IMR-90 (cell line): Measurements from ENCODE around the gene MICAL3. TPM values are rescaled to one million over a fixed set of nuclear protein-coding genes. Genes with fewer than 3 reads are reported as not detected.
A peak's percentile ranks its signal among the peaks of the same experiment; 100 is the strongest.

ENCODE experiments used
- ATAC-seq: fragments of 200-7000 bp; cut with Tn5 transposase; 2 replicates; pipeline ENCODE4 v1.9.1; 2020; ENCODE audit warnings: low read depth, mild to moderate bottlenecking, moderate library complexity
- BruUV-seq: library from RNA; stranded (reverse); fragments of 400-500 nt; replicated peaks from 2 replicates; lab custom pipeline; 2021; lab: Mats Ljungman, UMichigan
- CTCF ChIA-PET: fragments of 300-600 bp; formaldehyde crosslinking; extraction: SDS; loops from one replicate; lab custom pipeline; 2021; ENCODE audit warnings: antibody characterized with exemption; lab: Yijun Ruan, JAX
- POLR2A ChIA-PET: fragments of 300-600 bp; sonication (Branson Sonifier 250); formaldehyde crosslinking; loops from one replicate; lab custom pipeline; 2022; ENCODE audit warnings: antibody characterized with exemption; ENCODE audit not compliant: unreplicated experiment; lab: Charles Lee
- DNase-seq: peaks from one replicate; pipeline ENCODE4 v3.0.0; 2013
- H2AFZ ChIP-seq: replicated peaks from 2 replicates; pipeline ENCODE3; 2013; ENCODE audit warnings: low read length, mild to moderate bottlenecking; ENCODE audit not compliant: poor library complexity
- H2AK5ac ChIP-seq: 2 replicates; pipeline ENCODE4 v1.6.1; 2013; ENCODE audit warnings: low read depth, low read length, inconsistent platforms
- H2AK9ac ChIP-seq: replicated peaks from 2 replicates; pipeline ENCODE3; 2013; ENCODE audit warnings: mild to moderate bottlenecking, low read depth, low read length, moderate library complexity; ENCODE audit not compliant: poor library complexity
- H2BK120ac ChIP-seq: 2 replicates; pipeline ENCODE4 v1.6.1; 2013; ENCODE audit warnings: low read depth, low read length, inconsistent platforms
- H2BK15ac ChIP-seq: 3 replicates; pipeline ENCODE4 v1.6.1; 2013; ENCODE audit warnings: low read depth, low read length, inconsistent platforms
- H2BK20ac ChIP-seq: 2 replicates; pipeline ENCODE4 v1.6.1; 2013; ENCODE audit warnings: low read depth, mild to moderate bottlenecking, inconsistent platforms, low read length, moderate library complexity
- H2BK5ac ChIP-seq: 2 replicates; pipeline ENCODE4 v1.6.1; 2013; ENCODE audit warnings: mild to moderate bottlenecking, low read depth, low read length, inconsistent platforms; ENCODE audit not compliant: poor library complexity, severe bottlenecking
- H3K14ac ChIP-seq: replicated peaks from 2 replicates; pipeline ENCODE4 v1.6.1; 2013; ENCODE audit warnings: low read depth, low read length, inconsistent platforms
- H3K18ac ChIP-seq: 2 replicates; pipeline ENCODE4 v1.6.1; 2013; ENCODE audit warnings: low read depth, low read length, control low read depth
- H3K23ac ChIP-seq: 2 replicates; pipeline ENCODE4 v1.6.1; 2013; ENCODE audit warnings: low read depth, low read length, inconsistent platforms
- H3K27ac ChIP-seq: 2 replicates; pipeline ENCODE4 v1.5.1; 2013; ENCODE audit warnings: mild to moderate bottlenecking, control low read depth, low read length; ENCODE audit not compliant: insufficient read depth
- H3K27me3 ChIP-seq: 2 replicates; pipeline ENCODE4 v1.6.1; 2013; ENCODE audit warnings: low read length; ENCODE audit not compliant: control insufficient read depth, insufficient read depth
- H3K36me3 ChIP-seq: 2 replicates; pipeline ENCODE4 v1.6.1; 2013; ENCODE audit warnings: low read length, mixed read lengths; ENCODE audit not compliant: control insufficient read depth, insufficient read depth
- H3K4ac ChIP-seq: 2 replicates; pipeline ENCODE4 v1.6.1; 2013; ENCODE audit warnings: low read depth, low read length, inconsistent platforms
- H3K4me1 ChIP-seq: 2 replicates; pipeline ENCODE4 v1.6.1; 2013; ENCODE audit warnings: low read length, mixed read lengths; ENCODE audit not compliant: control insufficient read depth, insufficient read depth
- H3K4me2 ChIP-seq: 2 replicates; pipeline ENCODE4 v1.6.1; 2013; ENCODE audit warnings: low read depth, mild to moderate bottlenecking, control low read depth, low read length, moderate library complexity
- H3K4me3 ChIP-seq: 2 replicates; pipeline ENCODE4 v1.5.1; 2013; ENCODE audit warnings: low read depth, mild to moderate bottlenecking, control low read depth, low read length, moderate library complexity; ENCODE audit not compliant: insufficient read depth
- H3K56ac ChIP-seq: 2 replicates; pipeline ENCODE4 v1.6.1; 2013; ENCODE audit warnings: low read length, inconsistent platforms; ENCODE audit not compliant: insufficient read depth; ENCODE audit errors: extremely low read depth
- H3K79me1 ChIP-seq, 2 experiments: 2 replicates each; pipeline ENCODE4 v1.6.1; 2013; ENCODE audit warnings: low read length in 2 of 2, inconsistent platforms in 1 of 2, low read depth in 1 of 2
- H3K9ac ChIP-seq: 2 replicates; pipeline ENCODE4 v1.6.1; 2013; ENCODE audit warnings: low read depth, low read length, control low read depth
- H3K9me1 ChIP-seq: 2 replicates; pipeline ENCODE4 v1.6.1; 2013; ENCODE audit warnings: low read length, inconsistent platforms; ENCODE audit not compliant: insufficient read depth
- H3K9me3 ChIP-seq: 2 replicates; pipeline ENCODE4 v1.6.1; 2013; ENCODE audit warnings: low read length; ENCODE audit not compliant: control insufficient read depth, insufficient read depth
- H4K20me1 ChIP-seq: 2 replicates; pipeline ENCODE4 v1.6.1; 2013; ENCODE audit warnings: low read length, inconsistent platforms; ENCODE audit not compliant: insufficient read depth
- H4K5ac ChIP-seq: 2 replicates; pipeline ENCODE4 v1.6.1; 2013; ENCODE audit warnings: mild to moderate bottlenecking, low read depth, low read length, control low read depth
- H4K8ac ChIP-seq, 2 experiments: 2 replicates each; pipeline ENCODE4 v1.6.1; 2013; ENCODE audit warnings: low read depth in 2 of 2, low read length in 2 of 2, control low read depth in 1 of 2, inconsistent platforms in 1 of 2
- H4K91ac ChIP-seq: 2 replicates; pipeline ENCODE4 v1.6.1; 2013; ENCODE audit warnings: low read depth, low read length, inconsistent platforms; ENCODE audit not compliant: insufficient read depth
- POLR2A ChIP-seq: IDR thresholded peaks from 2 replicates; pipeline ENCODE4 v1.6.1; 2012; ENCODE audit warnings: mild to moderate bottlenecking, low read depth, low read length
- RAD21 ChIP-seq: IDR thresholded peaks from 2 replicates; pipeline ENCODE4 v1.6.1; 2012; ENCODE audit warnings: low read length, improper control_type of control experiment
- RCOR1 ChIP-seq: IDR thresholded peaks from 2 replicates; pipeline ENCODE4 v1.6.1; 2012; ENCODE audit warnings: mild to moderate bottlenecking, low read length, improper control_type of control experiment; ENCODE audit not compliant: insufficient replicate concordance
- WGBS, 2 experiments: methylation state at CpG; one replicate each; pipeline versions ENCODE4 v1.1.5 to v1.1.7; 2013; ENCODE audit warnings: missing lambda C conversion rate in 2 of 2; ENCODE audit not compliant: insufficient read length in 1 of 2; ENCODE audit errors: extremely low coverage in 2 of 2; 5-methylcytosine and 5-hydroxymethylcytosine counted together
- dilution Hi-C: fragments of 300-500 bp; cut with HindIII; formaldehyde crosslinking; loops from one replicate; pipeline ENCODE4 v1.14.3; 2018; ENCODE audit warnings: low sequenced_read_pairs; ENCODE audit not compliant: unreplicated experiment
- in situ Hi-C: fragments of 300-500 bp; cut with MboI; formaldehyde crosslinking; loops from 3 replicates; pipeline ENCODE4 v1.14.3; 2019; ENCODE audit warnings: low sequenced_read_pairs, inconsistent platforms, mixed read lengths
- intact Hi-C: fragments of 100-400 bp; cut with micrococcal nuclease; formaldehyde crosslinking; loops from 2 replicates; pipeline ENCODE4 v1.10.0; 2022
- polyA plus RNA-seq, 3 experiments: library from polyadenylated mRNA; depleted of rRNA; stranded (reverse); fragments of >200 nt; gene quantifications; 2 replicates each; pipeline ENCODE4 v1.2.3, GENCODE V29; 2012; ENCODE audit warnings: low replicate concordance in 1 of 3
- total RNA-seq: library from RNA; depleted of rRNA; stranded (reverse); fragments of >200 nt; gene quantifications from 2 replicates; pipeline ENCODE4 v1.2.3, GENCODE V29; 2012
- TF ChIP-seq, protein P1 (sequence below): conservative IDR thresholded peaks from 2 replicates; pipeline ENCODE4 v1.5.1; 2012; ENCODE audit warnings: mild to moderate bottlenecking, low read depth, low read length, improper control_type of control experiment
- TF ChIP-seq, protein P2 (sequence below): fragments of 150-350 bp; IDR thresholded peaks from 2 replicates; pipeline ENCODE4 v1.6.1; 2017; ENCODE audit warnings: mild to moderate bottlenecking, antibody characterized with exemption, low read length, low read depth

Gene MICAL3
- total and polyA plus RNA-seq, 2 of the 4 experiments (the other 2 are of a cell fraction): 17.6 to 26.8 TPM

DNA sequence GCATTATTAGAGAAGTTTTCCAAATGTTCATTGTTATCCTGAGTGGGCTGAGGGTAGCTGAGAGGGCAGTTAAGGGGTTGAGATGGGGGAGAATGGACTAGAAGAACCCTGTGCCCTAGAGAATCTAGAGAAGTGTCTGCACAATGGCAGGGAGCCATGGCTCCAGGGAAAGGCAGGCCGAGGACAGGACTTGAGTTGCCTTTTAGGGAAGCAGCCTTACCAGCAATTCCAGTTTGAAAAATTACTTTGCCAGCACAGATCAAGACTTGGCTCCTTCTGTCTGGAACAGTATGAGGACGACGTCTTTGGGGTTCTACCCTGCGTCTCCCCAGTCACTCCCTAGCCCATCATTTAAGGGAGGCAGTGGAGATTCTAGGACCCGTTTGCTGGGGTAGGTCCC lies 25.7 kb upstream of the MICAL3 start:
- Histone ChIP-seq H2AK5ac (0 out of 2 replicates have a peak overlapping the region, but pooled peaks have one; percentile 13), H3K56ac (no peak overlapping the region), H3K23ac (no peak overlapping the region), H3K14ac (no peak overlapping the region), H2AFZ (peak overlapping the region; percentile 48), H3K4me1 (0 out of 2 replicates have a peak, but pooled peaks cover 2% of the 10 kb centered on the region), H2BK120ac (0 out of 2 replicates have a peak overlapping the region, but pooled peaks have one; percentile 27), H3K4ac (no peak overlapping the region; the same call in 1 of the 2 replicates), H3K18ac (no peak overlapping the region), H4K8ac (no peak overlapping the region), H4K20me1 (no peaks in the 10 kb centered on the region), H4K91ac (no peak overlapping the region), H3K9me3 (no peaks in the 10 kb centered on the region), H4K5ac (no peak overlapping the region), H2BK5ac (no peak overlapping the region), H3K4me3 (no peak overlapping the region), H3K9ac (no peak overlapping the region), H3K36me3 (no peaks in the 10 kb centered on the region), H2BK15ac (0 out of 3 replicates have a peak overlapping the region, but pooled peaks have one; percentile 21), H3K27me3 (no peaks in the 10 kb centered on the region), H2AK9ac (no peak overlapping the region), H3K27ac (no peak overlapping the region), H3K79me1 (no peaks in the 10 kb centered on the region), H3K9me1 (0 out of 2 replicates have a peak, but pooled peaks cover 6% of the 10 kb centered on the region), H3K4me2 (no peak overlapping the region), H2BK20ac (no peak overlapping the region; the same call in 1 of the 2 replicates)
- BruUV-seq: no TSS peak
- in situ Hi-C loops (loop anchor here (25.0 kb wide), 1 partner anchor 488 kb away; the partner anchor contains the start of gene SLC25A18), intact Hi-C loops (no loop called here), dilution Hi-C loops (no loop called here)
- CTCF ChIA-PET: no interaction called here
- POLR2A ChIA-PET: no interaction called here
- ATAC-seq (no peak), DNase-seq (no peak)
- no CpG with 5 or more reads among the region's 5 CpGs for WGBS, 2 experiments
- TF ChIP-seq, protein P1, sequence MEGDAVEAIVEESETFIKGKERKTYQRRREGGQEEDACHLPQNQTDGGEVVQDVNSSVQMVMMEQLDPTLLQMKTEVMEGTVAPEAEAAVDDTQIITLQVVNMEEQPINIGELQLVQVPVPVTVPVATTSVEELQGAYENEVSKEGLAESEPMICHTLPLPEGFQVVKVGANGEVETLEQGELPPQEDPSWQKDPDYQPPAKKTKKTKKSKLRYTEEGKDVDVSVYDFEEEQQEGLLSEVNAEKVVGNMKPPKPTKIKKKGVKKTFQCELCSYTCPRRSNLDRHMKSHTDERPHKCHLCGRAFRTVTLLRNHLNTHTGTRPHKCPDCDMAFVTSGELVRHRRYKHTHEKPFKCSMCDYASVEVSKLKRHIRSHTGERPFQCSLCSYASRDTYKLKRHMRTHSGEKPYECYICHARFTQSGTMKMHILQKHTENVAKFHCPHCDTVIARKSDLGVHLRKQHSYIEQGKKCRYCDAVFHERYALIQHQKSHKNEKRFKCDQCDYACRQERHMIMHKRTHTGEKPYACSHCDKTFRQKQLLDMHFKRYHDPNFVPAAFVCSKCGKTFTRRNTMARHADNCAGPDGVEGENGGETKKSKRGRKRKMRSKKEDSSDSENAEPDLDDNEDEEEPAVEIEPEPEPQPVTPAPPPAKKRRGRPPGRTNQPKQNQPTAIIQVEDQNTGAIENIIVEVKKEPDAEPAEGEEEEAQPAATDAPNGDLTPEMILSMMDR: no peak
- TF ChIP-seq, protein P2, sequence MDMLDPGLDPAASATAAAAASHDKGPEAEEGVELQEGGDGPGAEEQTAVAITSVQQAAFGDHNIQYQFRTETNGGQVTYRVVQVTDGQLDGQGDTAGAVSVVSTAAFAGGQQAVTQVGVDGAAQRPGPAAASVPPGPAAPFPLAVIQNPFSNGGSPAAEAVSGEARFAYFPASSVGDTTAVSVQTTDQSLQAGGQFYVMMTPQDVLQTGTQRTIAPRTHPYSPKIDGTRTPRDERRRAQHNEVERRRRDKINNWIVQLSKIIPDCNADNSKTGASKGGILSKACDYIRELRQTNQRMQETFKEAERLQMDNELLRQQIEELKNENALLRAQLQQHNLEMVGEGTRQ: no peak
- TF ChIP-seq POLR2A: no peak
- no peak for TF ChIP-seq RAD21
- TF ChIP-seq RCOR1: no peak
